ENCODE measurements around the gene PDE4B.
"Not testable (repeated sequence)": the region's sequence is repeated elsewhere in the genome, so short reads cannot be mapped to it uniquely, and the experiment has no call there.

Gene PDE4B

GRCh38 chr1:66402194-66402593 is 609.5 kb downstream of the PDE4B start:
- no peak for DNase-seq

GRCh38 chr1:66403007-66403731 is 610.5 kb downstream of the PDE4B start:
- no peak for DNase-seq

GRCh38 chr1:66405061-66405460 is 612.4 kb downstream of the PDE4B start:
- no peak for DNase-seq

GRCh38 chr1:66411449-66411848 is 618.8 kb downstream of the PDE4B start:
- DNase-seq, result not testable (repeated sequence)

GRCh38 chr1:66412704-66413103 is 620.0 kb downstream of the PDE4B start:
- no peak for DNase-seq

GRCh38 chr1:66413136-66413837 is 620.6 kb downstream of the PDE4B start:
- DNase-seq, result no peak

- no peak for DNase-seq
These were observed 621.1 kb downstream of the PDE4B start for GRCh38 chr1:66413838-66414175.

GRCh38 chr1:66415281-66415680 is 622.6 kb downstream of the PDE4B start:
- DNase-seq, result no peak

GRCh38 chr1:66415866-66416265 is 623.2 kb downstream of the PDE4B start:
- no peak for DNase-seq

- DNase-seq, result no peak
These were observed 623.6 kb downstream of the PDE4B start for GRCh38 chr1:66416295-66416694.

- no peak for DNase-seq
These were observed 625.3 kb downstream of the PDE4B start for GRCh38 chr1:66418021-66418420.

GRCh38 chr1:66420171-66420570 is 627.5 kb downstream of the PDE4B start:
- not testable (repeated sequence) for DNase-seq

GRCh38 chr1:66420906-66421305 is 628.2 kb downstream of the PDE4B start:
- not testable (repeated sequence) for DNase-seq

GRCh38 chr1:66422804-66423203 is 630.1 kb downstream of the PDE4B start:
- DNase-seq, result no peak

All from NCI-H2081 (cell line).